GM19193 (cell line): ENCODE data around the gene GSK3B.
A peak's percentile ranks its signal among the peaks of the same experiment; 100 is the strongest.

Source experiments
- POLR2A ChIP-seq: IDR thresholded peaks from 4 replicates; pipeline ENCODE4 v1.6.1; 2011; ENCODE audit not compliant: insufficient read depth, insufficient read length; ENCODE audit errors: extremely low read depth

The GSK3B gene

DNA sequence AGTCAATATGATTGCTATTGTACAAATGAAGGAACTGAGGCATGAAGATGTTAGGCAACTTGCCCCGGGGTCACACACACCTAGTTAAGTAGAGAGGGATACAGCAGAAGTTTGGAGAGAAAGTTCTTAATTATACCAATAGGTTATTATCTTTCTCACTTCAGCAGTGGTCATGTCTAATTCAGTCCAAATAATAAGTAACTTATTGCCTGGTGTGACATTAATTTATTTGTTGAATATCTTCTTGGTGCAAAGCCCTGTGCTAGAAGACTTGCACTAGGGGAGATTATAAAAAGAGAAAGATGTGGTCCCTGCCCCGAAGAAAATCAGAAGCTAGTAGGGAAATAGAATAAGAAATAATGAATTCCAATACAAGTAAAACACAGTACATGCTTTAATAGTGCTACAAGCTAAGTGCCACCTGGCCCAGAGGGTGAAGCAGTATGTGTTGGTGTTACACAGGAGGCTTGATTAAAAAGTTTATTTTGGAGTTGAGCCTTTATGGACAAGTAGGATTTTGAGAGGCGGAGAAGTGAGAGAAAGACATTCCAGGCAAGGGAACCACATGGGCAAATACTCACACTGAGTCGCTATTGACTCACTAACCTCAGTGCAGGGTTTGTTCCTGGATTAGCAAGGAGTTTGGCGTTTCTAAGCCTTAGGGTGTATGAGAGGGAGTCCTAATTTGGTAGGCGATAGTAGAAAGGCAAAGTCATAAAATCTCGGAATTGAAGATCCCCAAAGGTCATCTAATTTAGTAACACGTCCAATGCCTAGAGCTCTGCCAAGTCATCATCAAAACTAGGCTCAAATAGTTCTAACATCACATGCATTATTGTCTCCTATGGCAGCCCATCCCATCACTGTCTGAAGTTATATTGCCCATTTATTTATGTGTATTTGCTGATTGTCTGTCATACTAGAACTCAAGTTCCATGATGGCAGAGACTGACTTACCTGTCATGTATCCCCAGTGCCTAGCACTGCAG, 19.2 kb upstream of the GSK3B start:
- no peak for TF ChIP-seq POLR2A

DNA sequence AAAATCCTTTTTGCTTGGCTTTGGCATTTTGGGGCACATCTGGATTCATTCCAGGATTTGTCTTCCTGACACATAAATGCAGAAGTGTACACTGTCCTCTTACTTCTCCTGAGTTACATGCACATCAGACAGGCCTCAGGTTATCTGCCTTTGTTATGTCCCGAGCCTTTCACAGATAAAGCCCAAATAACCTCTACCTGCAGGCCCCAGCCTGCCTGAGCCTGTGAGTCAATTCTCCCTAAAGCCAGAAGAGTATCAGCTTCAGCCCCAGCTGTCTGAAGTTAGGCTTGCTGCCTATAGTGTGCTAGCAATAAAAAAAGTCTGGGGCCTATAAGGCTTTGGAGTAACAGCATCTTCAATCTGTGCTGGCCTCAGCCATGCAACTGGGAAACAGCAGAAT, 17.7 kb upstream of the GSK3B start:
- no peak for TF ChIP-seq POLR2A

DNA sequence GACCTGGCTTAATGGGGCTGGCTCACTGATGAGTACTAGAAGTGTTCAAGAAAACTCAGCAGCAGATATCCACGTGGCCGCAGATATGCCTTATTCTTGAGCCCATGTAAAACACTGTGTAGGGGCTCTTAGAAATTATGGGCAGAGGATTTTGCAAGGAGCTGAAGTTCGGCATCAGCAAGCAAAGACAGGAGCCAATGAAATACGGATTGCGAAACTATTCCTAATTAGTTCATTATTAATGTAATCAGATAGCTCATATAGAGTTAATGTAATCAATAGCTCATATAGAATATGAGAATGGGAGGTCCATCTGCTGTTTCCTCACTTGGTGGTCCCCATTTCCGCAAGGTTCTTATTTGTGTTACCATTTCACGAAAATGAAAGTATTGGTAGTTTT, 9.0 kb upstream of the GSK3B start:
- no peak for TF ChIP-seq POLR2A

DNA sequence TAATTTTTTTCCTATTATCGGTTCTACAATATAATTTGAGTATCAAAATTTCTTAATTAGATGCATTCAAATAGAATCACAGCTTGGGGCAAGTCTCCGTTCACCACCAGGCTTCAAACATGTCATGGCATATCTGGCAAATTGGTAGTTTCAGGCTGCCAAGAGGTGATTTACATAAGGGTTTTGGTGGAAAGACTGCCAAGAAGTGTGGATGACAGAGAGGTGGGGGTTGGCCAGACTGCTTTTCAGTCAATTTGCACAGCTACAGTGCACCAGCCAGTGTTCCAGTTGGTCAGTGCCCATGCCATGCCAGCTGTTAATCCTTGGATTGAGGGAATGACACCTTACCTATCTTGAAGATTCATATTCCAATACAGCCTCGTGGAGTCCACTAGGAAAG, 8.4 kb upstream of the GSK3B start:
- no peak for TF ChIP-seq POLR2A

DNA sequence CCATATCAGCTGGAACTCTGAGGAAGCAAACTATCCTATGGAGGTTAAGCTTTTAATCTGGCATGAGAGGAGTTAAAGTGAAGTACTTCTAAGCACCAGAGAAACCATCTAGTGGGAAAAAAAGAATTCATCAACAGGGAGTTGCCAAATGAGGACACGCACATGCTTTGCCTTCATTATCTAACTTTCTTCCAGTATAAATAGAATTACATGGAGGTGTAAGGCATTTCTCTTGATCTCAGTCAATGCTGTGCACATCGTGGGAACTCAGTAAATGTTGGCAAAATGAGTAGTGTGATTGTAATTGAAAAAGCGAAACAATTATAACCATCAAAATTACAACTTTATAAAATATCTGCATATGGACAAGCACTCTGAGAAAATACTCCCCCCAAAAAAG, 8.0 kb upstream of the GSK3B start:
- TF ChIP-seq POLR2A, result no peak

DNA sequence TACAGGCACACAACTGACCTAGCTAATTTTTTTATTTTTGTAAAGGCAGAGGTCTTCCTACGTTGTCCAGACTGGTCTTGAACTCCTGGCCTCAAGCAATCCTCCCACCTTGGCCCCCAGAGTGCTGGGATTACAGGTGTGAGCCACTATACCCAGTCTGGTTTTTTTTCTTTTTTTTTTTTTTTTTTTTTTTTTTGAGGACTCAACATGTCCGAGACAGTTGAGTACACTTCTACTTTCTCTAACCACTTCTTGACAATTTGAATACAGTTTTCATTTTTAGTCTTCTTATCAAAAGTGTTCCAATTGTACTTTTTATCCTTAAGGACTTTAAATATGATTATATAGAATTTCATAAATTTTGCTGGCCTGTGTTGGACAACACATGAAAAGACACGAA, 7.4 kb upstream of the GSK3B start:
- no peak for TF ChIP-seq POLR2A

DNA sequence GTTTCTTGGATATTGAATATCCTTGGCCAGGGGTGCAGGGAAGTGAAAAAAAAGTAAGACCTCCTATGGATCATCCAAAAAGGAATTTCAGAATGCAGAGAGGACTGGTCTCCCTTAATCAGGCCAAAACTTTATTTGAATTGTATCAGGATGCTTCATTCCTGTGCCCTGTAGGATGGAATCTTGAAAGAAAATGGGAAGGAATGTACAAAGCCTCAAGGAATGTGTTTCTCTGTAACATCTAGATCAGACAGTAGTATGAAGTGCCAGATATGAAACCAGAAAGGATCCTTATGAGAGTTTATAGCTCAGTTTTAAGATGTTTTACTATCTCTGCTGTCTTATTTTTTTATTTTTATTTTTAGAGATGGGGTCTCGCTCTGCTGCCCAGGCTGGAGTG, 6.5 kb upstream of the GSK3B start:
- TF ChIP-seq POLR2A, result no peak

DNA sequence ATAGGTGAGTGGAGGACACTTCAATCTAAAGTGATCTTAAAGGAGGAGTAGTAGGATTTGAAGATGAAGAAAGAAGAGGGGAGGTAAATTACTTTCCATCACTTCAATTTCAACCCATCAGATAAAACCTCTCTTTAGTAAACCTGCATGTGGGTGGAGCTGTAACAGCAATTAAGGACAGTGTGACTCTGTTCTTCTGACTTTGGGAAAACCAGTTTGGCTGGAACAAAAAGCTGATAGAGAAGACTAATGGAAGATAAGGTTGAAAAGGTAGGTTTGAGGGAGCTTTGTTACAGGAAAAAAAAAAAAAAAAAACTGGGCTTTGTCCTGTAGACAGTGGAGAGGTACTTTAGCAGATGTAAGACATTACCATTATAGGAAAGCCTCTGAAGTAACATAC, 4.5 kb upstream of the GSK3B start:
- no peak for TF ChIP-seq POLR2A

DNA sequence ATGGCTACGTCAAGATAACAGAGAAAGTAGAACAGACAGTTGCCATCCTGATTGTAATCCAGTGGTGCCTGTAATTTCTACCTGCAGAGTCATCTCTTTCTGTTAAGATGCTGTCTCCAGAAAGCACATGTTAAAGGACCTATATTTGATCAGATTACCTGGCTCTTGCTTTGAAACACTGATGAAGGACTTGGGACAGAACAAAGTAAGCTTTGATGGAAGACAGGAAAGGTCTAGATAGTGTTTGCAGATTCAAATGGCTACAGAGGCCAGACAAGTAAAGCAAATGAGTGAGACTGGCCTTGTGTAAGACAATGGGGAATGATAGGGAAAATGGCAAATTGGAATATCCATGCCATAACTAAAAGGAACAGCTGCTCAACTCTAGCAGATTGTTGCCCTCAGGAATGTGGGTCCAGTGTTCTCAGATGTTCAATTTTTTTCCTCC, 1.8 kb upstream of the GSK3B start:
- no peak for TF ChIP-seq POLR2A

DNA sequence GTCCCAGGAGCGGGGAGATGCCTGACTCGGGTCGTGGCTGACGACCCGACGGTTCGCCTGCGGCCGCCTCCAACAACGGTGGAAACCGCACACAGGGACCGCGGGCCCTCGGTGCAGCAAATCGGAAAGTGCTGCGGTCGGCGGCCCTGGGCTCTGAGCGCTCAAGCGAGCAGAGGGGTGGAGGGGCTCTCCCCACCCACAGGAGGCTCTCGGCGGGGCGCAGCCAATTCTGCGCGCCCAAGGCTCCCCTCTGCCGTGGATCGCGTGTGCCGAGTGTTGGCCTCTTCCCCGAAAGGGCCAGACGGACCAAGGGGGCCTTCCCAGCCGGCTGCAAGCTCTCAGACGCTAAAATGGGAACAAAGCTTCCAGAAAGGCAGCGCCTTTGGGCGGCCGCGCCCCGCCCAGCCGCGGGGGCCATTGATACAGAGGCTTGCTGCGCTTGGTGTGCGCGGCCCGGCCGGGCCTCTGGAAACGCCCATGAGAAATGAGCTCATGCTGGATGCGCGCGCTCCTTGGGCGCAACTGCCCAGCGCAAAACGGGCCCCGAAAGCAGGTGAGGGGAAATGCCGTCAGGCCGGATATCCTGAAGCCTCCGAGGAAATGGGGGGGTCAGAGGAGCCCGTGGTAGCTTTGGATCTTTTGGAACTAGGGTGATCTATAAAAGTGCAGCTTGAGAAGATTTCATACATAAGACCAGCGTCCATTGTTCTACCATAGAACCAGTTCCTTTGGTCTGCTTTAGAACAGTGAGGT, 1.2 kb upstream of the GSK3B start:
- peak; percentile 96 for TF ChIP-seq POLR2A

DNA sequence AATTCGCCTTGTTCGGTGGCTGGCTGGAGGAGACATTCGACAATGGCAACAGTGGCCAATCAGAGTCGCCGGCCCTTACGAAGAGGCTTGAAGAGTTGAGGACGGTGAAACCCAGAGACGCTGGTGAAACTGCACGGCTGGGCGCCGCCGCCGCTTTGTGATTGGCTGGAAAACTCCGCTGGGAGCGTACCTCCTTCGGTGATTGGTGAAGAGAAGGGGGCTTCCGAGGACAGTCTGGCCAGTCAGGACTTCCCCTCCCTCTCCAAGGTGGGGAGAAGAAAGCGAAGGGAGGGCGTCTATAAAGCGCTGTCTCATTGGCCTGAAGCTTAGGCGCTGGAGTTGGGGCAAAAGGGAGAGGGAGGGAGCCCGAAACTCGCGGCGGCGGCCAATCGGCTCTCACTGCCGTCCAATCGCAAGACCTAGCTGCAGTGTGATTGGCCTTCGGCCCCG, 554 bp upstream of the GSK3B start:
- TF ChIP-seq POLR2A, result no peak

DNA sequence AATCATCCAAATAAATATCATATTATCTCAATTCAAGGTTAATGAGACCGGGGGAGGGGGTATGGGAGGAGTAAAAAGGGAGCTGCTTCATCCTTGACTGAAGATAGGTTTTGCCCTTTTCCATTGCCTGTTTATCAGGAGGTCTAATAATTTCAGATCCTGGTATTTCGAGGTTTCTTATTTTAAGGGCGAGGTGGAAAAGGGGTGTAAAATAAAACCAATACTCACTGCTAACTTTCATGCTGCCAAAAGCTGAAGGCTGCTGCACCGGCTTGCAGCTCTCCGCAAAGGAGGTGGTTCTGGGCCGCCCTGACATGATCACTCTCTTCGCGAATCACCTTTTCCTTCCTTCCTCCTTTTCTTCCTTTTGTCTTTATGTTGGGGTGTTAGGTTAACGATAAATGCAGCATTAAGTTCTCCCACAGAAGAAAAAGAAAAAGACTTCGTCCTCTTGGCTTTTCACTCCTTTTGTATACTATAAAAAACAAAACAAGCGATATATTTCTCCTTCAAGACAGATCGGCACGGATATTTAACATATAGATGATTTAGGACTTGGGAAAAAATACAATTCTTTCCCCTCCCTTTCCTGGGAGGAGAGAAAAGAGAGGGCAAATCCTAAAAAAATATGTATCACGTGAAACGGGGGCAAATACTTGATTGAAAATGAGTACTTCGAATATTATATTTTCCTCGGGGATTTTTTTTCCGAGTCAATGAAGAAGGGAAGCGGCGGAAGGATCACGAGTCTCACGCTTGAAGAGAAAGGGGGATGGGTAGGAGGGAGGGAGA, 932 bp downstream of the GSK3B start:
- no peak for TF ChIP-seq POLR2A

DNA sequence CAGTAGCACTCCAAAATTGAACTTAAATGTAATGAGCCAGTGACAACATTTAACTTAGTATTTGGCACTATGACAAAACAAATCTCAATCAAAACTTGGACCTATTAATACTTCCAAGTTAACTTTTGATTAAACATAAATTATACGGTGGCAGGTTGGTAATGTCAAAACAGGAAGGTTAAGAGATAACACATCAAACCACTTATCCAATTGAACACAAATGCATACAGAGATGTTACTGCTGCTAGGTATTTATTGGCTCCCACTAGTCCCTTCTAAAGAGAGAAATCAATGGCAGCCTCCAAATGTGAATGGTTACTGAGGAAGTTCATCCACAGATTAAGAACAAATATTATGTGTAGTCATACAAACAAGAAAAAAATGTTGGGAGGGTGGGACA, 1.8 kb downstream of the GSK3B start:
- TF ChIP-seq POLR2A, result no peak

DNA sequence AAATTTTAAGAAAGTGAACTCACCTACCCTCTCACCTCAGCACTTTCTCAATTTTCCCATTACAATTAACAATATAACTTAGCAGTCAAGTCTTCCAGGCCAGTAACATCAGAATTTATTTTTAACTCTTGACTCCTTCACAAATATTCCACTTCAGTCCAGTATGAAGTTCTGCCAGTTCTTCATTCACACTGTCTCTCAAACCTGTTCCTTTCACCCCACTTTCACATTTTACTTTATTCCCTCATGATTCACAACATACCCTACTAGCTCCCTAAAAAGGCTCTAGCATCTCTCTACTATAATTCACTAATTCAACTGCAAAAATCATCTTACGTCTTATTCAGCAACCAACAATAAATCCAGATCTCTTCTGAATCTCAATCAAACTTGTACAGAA, 3.8 kb downstream of the GSK3B start:
- TF ChIP-seq POLR2A, result no peak

DNA sequence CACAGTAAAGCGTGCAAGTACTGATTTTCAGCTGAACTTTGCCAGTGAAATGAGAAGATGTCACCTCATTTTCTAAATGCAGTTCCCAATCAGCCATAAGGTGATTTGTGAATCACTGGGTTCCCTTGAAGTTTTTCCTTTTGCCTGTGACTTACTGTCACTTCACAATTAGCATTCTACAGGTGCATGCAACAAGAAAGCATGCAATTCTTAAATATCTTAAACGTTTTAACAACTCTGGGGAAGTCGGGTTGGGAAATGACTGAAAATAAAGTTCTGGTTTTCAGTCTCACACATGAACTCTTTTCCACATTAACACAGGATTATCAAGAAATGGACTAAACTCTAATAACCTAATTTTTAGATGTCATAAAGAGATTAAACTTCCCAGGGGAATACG, 5.2 kb downstream of the GSK3B start:
- TF ChIP-seq POLR2A, result no peak
